SU-DHL-6 (cell line): ENCODE results near the gene NUDT2.
A peak's percentile ranks its signal among the peaks of the same experiment; 100 is the strongest.

Experiments used
- H2AFZ ChIP-seq: fragments of 200-600 bp; sonication (generic); 2 replicates; pipeline ENCODE4 v1.6.1; 2014; ENCODE audit warnings: low read depth, mild to moderate bottlenecking, moderate library complexity, mixed read lengths, antibody characterized with exemption, low read length; ENCODE audit not compliant: severe bottlenecking
- H3F3A ChIP-seq: fragments of 200-600 bp; shearing (Covaris generic); 2 replicates; pipeline ENCODE4 v1.6.0; 2016; ENCODE audit warnings: antibody characterized with exemption, mild to moderate bottlenecking; ENCODE audit not compliant: insufficient read depth
- H3K27ac ChIP-seq: fragments of 200-600 bp; sonication (generic); 2 replicates; pipeline ENCODE4 v1.5.1; 2016; ENCODE audit warnings: low read depth, mild to moderate bottlenecking, low read length, moderate library complexity, mixed read lengths
- H3K27me3 ChIP-seq: fragments of 200-600 bp; sonication (generic), shearing (Covaris generic); 2 replicates; pipeline ENCODE4 v1.6.0; 2014; ENCODE audit warnings: mild to moderate bottlenecking, low read length
- H3K36me3 ChIP-seq: fragments of 200-600 bp; sonication (generic); 2 replicates; pipeline ENCODE4 v1.6.1; 2014; ENCODE audit warnings: mild to moderate bottlenecking, low read length, mixed read lengths
- H3K4me2 ChIP-seq: fragments of 300-600, 200-600 bp; shearing (Covaris generic), sonication (generic); 2 replicates; pipeline ENCODE4 v1.6.0; 2014; ENCODE audit warnings: low read length, low read depth, mild to moderate bottlenecking; ENCODE audit not compliant: poor library complexity, severe bottlenecking
- H3K4me3 ChIP-seq: fragments of 200-600 bp; sonication (generic); 2 replicates; pipeline ENCODE4 v1.5.1; 2014; ENCODE audit warnings: antibody characterized with exemption, low read length, mild to moderate bottlenecking, mixed read lengths; ENCODE audit not compliant: insufficient read depth, poor library complexity, severe bottlenecking
- H3K79me2 ChIP-seq: fragments of 200-600 bp; sonication (generic); 2 replicates; pipeline ENCODE4 v1.6.1; 2014; ENCODE audit warnings: mild to moderate bottlenecking, low read length, moderate library complexity; ENCODE audit not compliant: insufficient read depth
- H3K9ac ChIP-seq: fragments of 200-600 bp; sonication (generic); 2 replicates; pipeline ENCODE4 v1.7.0; 2014; ENCODE audit warnings: mild to moderate bottlenecking, low read length
- H3K9me2 ChIP-seq: fragments of 200-600 bp; sonication (generic); replicated peaks from 2 replicates; pipeline ENCODE4 v1.6.1; 2014; ENCODE audit warnings: low read length; ENCODE audit not compliant: insufficient read depth
- H3K9me3 ChIP-seq: fragments of 200-600 bp; sonication (generic); 2 replicates; pipeline ENCODE4 v1.6.1; 2014; ENCODE audit warnings: low read length, mixed read lengths; ENCODE audit not compliant: insufficient read depth
- H4K20me1 ChIP-seq: fragments of 200-600 bp; sonication (generic); 2 replicates; pipeline ENCODE4 v1.6.1; 2014; ENCODE audit warnings: low read depth, mild to moderate bottlenecking, antibody characterized with exemption, low read length, moderate library complexity, mixed read lengths
- CTCF ChIP-seq: fragments of 200-600 bp; sonication (generic); IDR thresholded peaks from one replicate; pipeline ENCODE4 v1.5.1; 2017; ENCODE audit warnings: antibody characterized with exemption, mild to moderate bottlenecking, low read length, moderate library complexity; ENCODE audit not compliant: insufficient read depth, poor library complexity, severe bottlenecking
- EZH2phosphoT487 ChIP-seq: fragments of 200-600 bp; sonication (generic), shearing (Covaris generic); conservative IDR thresholded peaks from 2 replicates; pipeline ENCODE4 v1.6.1; 2018; ENCODE audit warnings: mild to moderate bottlenecking, antibody characterized with exemption, low read length, moderate library complexity, mixed read lengths

The NUDT2 gene

GRCh38 chr9:34379334-34380033, 50.1 kb downstream of the NUDT2 start:
- H2AFZ ChIP-seq: peak overlapping the region; percentile 84
- H3K9ac ChIP-seq: peak overlapping the region; percentile 43
- H3K27me3 ChIP-seq: no peaks in the 10 kb centered on the region
- H3K36me3 ChIP-seq: no peaks in the 10 kb centered on the region
- no peaks in the 10 kb centered on the region for H3K9me2 ChIP-seq
- peak overlapping the region; percentile 45 for H3K4me3 ChIP-seq
- H4K20me1 ChIP-seq: no peaks in the 10 kb centered on the region
- no peak overlapping the region for H3K27ac ChIP-seq
- no peaks in the 10 kb centered on the region for H3K79me2 ChIP-seq
- TF ChIP-seq CTCF (peak; percentile 100), EZH2phosphoT487 (no peak)
- peaks cover 9% of the 10 kb centered on the region; the same call in 1 of the 2 replicates for H3F3A ChIP-seq
- H3K9me3 ChIP-seq: no peaks in the 10 kb centered on the region
- peak overlapping the region; percentile 63 for H3K4me2 ChIP-seq

- H3F3A ChIP-seq: peaks cover 9% of the 10 kb centered on the region; the same call in 1 of the 2 replicates
- peak overlapping the region; percentile 84 for H2AFZ ChIP-seq
- peak overlapping the region; percentile 43 for H3K9ac ChIP-seq
- H3K27me3 ChIP-seq: no peaks in the 10 kb centered on the region
- no peaks in the 10 kb centered on the region for H3K79me2 ChIP-seq
- H3K9me3 ChIP-seq: no peaks in the 10 kb centered on the region
- TF ChIP-seq CTCF (no peak), EZH2phosphoT487 (no peak)
- H3K4me2 ChIP-seq: peak overlapping the region; percentile 63
- H3K27ac ChIP-seq: no peak overlapping the region
- H3K9me2 ChIP-seq: no peaks in the 10 kb centered on the region
- peak overlapping the region; percentile 45 for H3K4me3 ChIP-seq
- H3K36me3 ChIP-seq: no peaks in the 10 kb centered on the region
- no peaks in the 10 kb centered on the region for H4K20me1 ChIP-seq
Observed at GRCh38 chr9:34380034-34380510, 50.7 kb downstream of the NUDT2 start.

- Histone ChIP-seq H3K9me2 (no peaks in the 10 kb centered on the region), H3K4me2 (peak overlapping the region; percentile 63), H3K9ac (peak overlapping the region; percentile 43), H3K9me3 (no peaks in the 10 kb centered on the region), H3K27ac (no peak overlapping the region), H3K79me2 (no peaks in the 10 kb centered on the region), H4K20me1 (no peaks in the 10 kb centered on the region), H2AFZ (peak overlapping the region; percentile 84), H3K36me3 (no peaks in the 10 kb centered on the region), H3F3A (peaks cover 3% of the 10 kb centered on the region; the same call in 1 of the 2 replicates), H3K4me3 (peak overlapping the region; percentile 45), H3K27me3 (no peaks in the 10 kb centered on the region)
- no peak for TF ChIP-seq EZH2phosphoT487
- TF ChIP-seq CTCF: no peak
Observed at GRCh38 chr9:34380511-34381315, 51.3 kb downstream of the NUDT2 start.
